RCC 7860 (cell line): ENCODE data around the gene ASB10.

Experiments used
- DNase-seq: peaks from one replicate; pipeline ENCODE4 v3.0.0-alpha.2; 2015; ENCODE audit warnings: low spot score
- FAIRE-seq: peaks from 2 replicates; lab custom pipeline; 2012; peaks lifted over from hg19 to GRCh38; lab: Jason Lieb, UNC

ASB10 gene

DNA sequence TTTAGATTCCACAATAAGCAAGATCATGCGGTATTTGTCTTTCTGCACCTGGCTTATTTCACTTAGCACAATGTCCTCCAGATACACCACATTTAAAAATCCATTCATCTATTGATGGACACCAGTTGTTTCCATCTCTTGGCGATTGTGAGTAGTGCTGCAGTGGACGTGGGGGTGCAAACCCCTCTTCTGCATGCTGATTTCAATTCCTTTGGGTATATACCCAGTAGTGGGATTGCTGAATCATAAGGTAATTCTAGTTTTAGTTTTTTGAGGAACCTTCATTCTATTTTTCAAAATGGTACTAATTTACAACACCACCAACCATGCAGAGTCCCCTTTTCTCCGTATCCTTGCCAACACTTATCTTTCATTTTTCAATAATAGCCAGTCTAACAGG, 2.0 kb upstream of the ASB10 start:
- DNase-seq: no peak
- no peak for FAIRE-seq

DNA sequence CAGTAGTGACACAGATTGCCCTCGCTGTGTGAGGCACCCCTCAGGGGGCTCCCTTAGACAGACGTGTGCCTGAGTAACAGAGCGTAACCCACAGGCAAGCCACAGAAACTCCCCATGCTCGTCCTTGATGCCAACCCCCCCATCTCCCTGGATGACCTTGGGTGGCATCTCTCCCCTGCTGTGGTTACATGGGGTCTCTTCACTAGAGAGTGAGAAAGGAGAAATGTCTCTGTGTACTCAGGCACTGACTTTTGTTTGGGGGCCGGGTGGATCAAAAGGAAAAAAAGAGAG, 1.1 kb upstream of the ASB10 start:
- FAIRE-seq (no peak), DNase-seq (no peak)

DNA sequence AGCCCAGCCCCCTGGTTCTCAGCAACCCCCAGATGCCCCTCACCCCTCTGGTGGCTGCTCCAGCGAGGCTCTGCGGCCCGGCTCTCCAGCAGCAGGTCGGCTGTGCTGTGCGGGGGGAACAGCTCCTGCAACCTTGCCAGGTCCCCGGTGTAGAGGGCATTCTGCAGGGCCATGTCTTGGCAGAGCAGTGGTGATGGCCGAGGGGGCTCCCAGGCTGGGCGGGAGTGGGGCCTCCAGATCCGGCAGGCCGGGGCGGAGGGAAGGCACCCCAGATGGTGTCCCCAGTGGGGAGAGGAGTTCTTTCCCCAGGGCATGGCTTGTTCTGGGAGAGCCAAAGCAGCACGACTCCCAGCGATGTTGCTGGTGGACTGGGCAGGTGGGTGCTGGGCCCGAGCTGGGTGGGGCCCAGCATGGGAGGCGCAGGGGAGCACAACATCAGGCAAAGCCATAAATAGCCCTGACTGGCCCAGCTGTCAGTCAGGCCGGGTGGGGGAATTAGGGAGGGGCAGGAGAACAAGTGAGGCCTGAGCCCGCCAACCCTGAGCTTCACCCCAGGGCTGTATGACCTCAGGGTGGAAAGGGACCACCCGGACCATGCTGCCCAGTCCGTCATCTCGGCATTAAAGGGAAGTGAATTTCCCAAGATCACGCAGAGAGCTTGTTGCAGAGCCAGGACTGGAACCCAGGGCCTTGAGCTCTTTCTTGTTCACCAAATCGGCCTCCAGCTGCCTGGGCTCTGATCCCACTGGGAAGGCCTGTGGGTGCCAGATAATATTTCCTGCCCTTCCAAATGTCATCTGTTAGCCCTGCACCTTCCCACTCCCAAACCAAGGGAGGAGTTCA, 580 bp upstream of the ASB10 start:
- FAIRE-seq (no peak), DNase-seq (no peak)

DNA sequence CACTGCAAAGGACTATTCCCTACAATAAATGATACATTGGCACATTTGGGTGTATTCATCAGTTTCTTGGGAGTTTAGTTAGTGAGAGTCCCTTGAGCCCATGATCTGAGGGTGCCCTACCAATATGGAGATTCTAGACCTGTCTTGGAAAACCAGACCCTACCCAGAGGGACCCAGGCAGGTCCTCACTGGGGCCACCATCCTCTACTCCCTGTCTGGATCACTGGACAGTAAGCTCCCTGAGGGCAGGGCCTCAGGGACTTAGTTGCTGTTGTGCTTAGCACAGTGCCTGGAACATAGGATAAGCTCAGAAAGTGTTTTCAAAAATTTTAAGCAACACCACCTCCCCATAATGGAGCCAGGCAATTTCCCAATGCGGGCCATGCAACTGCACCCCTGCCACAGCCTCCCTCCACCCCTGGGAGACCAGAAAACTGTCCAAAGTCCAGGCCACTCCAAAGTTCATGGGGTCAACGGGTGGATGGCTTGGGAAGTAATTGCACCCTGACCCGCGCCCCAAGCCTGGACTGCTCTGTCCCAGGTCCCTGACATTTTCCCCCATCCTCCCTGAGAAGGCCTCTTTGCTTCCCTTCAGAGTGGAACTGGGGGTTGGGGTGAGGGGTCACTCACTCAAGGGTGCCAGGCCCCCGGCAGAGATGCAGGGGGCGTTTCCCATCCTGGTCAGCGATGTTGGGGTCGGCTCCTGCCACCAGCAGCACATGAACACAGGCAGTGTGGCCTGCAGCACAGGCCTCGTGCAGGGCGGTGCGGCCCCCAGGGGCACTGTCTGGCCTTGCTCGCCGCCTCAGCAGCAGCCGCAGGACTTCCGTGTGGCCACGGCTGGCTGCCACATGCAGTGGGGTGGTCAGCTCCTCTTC, 1.0 kb downstream of the ASB10 start:
- no peak for FAIRE-seq
- no peak for DNase-seq

DNA sequence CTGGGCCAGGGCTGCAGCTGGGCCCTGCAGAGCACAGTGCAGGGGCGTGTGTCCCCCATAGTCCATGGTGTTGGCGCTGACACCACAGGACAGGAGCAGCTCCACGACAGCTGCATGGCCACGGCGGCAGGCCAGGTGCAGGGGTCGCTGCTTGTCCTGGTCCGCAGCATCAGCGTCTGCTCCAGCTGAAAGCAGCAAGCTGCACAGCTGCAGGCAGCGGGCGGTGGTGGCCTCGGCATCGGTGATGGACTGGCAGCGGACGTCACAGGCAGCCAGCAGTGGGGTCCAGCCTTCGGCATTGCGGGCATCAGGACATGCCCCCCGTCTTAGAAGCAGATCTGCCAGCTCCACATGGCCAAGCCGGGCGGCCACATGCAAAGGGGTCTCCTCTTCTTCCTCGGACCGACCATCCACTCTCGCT, 6.0 kb downstream of the ASB10 start:
- no peak for FAIRE-seq

DNA sequence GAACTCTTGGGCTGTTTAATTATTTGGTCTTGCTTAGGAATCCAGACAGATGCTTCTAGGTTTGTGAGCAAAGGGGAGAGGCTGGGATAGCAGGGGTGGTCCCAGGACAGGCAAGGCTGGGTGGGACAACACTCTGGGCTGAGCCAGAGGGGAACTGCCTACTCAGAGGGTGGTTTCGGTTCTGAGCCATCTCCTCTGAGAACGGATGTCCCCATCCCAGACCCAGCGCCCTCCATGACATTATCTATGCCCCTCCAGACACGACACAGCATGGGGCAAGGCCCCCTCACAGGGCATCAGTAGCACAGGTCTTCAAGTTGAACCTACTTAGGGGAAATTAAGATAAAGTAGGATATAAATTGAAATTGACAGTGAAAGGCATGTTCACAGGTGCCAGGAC, 7.1 kb downstream of the ASB10 start:
- FAIRE-seq (no peak), DNase-seq (no peak)

More for the DNA sequence above, 6.0 kb downstream of the ASB10 start:
- no peak for DNase-seq

DNA sequence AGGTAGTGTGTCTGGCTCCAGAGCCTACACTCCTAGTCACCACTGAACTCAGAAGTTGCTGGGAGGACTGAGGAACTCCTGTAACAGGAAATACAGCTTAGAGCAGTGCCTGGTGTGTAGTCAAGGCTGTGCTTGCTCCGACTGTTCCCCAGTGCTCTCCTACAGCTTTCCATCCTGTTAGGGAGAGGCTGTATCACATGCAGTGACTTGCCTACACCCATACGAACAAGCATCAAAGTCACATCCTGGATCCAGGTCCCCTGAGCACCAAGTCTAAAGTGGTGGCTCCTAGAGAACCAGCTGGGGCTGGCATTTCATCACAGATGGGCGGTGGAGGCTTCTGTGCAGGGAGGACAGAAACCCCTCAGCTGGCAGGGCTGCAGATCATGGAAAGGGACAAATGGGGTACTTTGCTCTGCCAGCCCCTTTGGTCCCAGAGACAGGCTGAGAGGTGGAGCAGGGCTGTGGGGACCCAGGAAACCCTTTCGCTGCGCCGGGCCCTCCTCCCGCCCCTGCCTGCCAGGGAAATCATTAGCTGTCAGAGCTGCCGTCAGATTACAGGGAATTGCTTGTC, 7.7 kb downstream of the ASB10 start:
- DNase-seq (no peak), FAIRE-seq (no peak)

DNA sequence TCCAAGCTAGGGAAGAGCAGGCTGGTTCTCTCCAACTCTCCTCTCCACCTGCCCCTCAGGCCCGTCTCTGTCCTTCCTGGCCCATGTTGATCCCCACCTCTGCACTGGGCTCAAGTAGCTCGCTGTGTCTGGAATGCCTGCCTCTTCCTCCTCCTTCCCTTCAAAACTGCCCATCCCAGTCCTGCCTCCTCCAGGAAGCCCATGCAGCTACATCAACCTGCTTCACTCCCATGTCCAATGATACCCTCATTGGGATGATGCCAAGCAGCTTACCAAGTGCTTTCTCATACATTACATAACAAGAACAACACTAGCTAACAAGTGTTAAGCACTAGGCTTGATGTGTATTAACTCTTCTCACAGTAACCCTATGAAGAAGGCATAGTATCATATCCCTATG, 8.2 kb downstream of the ASB10 start:
- FAIRE-seq: no peak
- DNase-seq: no peak

DNA sequence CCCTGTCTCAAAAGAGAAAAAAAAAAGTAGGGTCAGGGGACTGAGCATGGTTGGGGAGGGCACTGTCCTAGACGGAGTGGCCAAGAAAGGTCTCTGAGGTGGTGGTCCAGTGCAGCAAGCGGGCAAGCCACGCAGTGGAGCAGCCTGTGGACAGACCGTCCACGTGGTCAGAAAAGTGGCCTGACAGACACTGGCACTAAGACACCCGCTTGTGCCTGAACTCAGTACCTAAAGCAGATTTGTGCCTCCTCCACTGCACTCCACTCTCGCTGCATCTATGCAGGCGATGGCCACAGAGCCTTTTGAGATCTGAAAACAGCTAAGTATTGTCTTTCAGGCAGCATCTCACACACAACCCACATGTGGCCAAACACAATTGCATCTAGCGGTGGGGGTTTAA, 8.8 kb downstream of the ASB10 start:
- DNase-seq (no peak), FAIRE-seq (no peak)

DNA sequence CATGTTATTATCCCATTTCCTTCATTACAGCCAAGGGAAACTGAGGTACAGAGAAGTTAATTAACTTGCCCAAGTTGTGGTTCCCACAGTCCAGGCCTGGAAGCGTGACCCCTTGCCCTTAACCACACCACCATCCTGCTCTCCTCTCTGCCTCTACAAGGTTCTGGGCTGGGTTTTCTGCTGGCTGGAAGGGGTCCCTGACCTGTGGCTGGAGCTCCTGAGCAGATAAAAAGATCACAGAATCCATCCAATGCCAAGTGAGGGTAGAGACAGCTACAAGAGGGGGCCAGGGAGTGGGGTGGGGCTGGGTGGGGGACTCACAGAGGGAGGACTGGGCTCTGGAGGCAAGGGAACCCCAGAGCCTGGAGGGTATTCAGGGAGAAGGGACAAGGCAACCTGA, 9.7 kb downstream of the ASB10 start:
- no peak for FAIRE-seq

DNA sequence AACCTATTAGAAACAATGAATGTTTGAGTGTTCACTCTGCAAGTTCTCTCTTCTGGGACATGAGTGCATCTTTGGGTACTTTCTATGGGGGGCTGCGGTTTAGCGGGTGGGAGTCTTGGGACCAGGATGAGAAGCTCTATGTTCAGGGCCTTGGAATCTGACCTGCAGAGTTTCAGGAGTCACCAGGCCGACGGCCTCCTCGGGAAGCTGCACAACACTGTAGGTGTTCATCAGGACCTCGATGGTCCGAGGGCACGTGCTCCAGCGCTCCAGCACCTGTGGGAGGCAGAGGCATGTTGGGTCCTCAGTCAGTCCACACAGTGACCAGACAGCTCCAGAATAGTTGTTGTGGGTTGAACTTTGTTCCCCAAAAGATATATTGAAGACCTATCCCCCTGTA, 10.6 kb downstream of the ASB10 start:
- FAIRE-seq (no peak), DNase-seq (no peak)

More for the DNA sequence above, 9.7 kb downstream of the ASB10 start:
- DNase-seq: no peak

DNA sequence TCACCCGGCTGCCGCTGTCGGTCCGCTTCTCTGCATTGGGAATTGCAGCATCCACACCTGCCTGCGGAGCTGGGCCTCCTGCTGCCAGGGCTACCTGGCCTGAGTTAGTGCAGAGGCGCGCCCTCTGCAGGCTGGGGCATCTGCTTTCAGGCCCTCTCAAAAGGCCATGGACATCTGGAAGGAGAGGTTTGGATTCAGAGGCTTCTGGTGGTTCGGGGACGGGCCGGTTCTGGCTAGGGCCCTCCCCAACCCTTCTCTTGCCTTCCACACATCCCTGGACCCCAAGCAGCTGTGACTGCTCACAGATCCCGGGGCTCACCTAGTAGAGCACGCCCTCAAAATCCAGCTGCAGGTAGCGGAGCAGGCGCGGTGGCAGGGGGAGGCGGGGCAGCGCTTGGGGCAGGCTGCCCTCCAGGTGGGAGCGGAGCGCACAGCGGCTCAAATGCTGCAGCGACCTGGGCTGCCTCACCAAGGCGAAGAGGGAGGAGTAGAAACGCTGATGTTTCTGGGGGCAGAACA, 11.2 kb downstream of the ASB10 start:
- DNase-seq (no peak), FAIRE-seq (no peak)

DNA sequence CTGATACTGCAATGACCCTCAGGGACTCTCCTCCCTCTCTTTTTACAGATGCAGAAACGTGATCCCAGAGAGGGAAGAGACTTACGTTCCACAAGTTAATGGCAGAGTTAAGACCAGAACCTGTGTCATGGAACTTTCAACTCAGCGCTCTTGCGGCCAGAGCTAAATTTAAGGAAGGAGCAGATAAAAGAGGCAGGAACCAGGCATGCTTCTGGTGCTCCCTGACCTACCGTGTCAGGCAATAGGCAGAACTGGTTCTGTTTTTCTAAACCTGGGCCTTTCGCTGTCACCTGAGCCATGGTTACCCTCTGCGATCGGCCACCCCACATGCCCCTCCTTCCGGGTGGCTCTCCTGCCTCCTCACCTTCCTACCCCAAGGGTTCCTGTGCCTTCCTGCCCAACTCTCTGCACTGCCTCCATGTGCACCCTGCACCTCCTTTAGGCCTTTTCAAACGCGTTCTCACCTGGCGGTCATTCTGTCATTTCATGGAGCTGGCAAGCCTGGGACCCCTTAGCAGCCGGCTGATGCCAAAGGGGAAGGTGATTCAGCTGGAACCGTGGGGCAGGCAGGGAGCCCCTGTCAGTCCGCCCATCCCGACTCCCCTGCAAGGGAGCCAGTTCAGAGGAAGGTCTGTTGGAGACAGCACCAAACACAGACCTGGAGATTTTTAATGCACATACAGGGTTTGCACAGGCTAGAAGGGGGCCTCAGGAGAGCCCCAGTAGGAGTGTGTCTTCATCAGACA, 11.8 kb downstream of the ASB10 start:
- DNase-seq (no peak), FAIRE-seq (no peak)

DNA sequence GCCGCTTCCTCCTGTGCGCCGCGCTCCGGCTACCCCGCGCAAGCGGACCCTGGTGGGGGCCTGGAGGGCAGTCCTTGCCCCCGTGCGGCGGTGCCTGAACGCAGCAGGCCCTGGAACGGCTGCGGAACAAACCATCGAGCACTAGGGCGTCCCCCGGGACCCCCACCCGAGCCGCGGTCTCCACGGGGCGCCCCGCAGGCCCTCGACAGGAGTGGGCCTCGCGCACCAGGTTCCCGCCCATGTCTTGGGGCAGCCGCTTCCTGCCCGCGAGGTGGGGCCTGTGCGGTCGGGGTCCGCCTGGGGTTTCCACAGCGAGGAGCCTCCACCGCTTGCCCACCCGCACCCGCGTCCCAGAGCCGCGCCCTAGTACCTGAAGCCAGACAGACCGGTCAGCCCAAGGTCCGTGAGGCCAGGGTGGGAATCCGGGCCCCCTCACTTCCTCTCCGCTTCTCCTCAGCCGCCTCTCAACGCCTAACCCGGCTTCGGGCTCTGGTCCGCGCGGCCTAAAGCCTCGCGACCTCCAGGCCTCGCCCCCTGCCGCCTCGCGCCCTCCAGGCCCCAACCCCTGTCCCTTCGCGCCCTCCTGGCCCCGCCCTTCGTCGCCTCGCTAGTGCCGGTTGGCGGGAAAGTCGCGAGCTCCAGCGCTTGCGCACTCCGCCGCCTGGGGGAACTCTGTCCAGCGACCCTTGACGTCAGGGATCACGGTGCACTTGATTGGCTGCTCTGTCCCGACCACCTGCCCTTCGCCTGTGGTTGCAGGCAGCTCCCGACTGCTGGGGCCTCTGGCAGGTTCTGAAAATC, 12.6 kb downstream of the ASB10 start:
- FAIRE-seq (no peak), DNase-seq (no peak)

DNA sequence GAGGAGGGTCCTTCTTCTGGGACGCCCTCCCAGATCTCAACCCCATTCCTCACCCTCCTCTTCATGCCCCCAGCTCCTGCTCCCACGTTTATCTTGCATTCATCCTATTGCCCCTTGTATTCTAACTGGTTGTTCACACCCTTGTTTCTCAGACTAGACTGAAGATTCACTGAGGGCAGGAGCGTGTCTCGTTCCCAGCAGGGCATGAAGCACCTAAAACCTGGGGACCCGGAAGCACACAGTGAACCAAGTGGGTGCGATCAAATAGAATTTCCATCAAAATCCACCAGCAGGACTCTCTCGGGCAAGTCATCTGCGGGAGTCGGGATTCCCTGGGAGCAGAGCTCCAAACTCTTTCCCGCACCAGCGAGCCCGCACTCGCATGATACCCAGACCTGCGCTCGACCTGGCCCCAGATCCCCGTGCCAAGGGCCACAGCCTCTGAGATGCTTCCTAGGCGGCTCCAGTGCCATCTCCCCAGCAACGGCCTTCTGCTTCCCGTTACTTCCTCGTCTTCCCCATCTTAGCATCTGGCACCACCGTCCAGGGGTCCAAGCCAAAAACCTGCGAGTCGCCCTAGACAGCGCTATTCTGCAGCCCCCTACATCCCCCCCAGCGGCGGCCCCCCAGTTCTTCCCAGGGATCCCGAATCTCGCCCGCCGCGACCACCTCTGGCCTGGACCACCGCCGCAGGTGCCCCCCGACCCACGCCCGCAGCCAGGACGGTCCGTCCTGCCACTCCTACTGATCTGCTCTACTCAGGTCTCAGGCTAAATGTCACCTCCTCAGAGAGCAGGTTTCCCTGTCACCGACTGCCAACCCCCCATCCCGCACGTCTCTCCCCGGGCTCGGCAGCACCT, 13.4 kb downstream of the ASB10 start:
- no peak for FAIRE-seq
- no peak for DNase-seq

DNA sequence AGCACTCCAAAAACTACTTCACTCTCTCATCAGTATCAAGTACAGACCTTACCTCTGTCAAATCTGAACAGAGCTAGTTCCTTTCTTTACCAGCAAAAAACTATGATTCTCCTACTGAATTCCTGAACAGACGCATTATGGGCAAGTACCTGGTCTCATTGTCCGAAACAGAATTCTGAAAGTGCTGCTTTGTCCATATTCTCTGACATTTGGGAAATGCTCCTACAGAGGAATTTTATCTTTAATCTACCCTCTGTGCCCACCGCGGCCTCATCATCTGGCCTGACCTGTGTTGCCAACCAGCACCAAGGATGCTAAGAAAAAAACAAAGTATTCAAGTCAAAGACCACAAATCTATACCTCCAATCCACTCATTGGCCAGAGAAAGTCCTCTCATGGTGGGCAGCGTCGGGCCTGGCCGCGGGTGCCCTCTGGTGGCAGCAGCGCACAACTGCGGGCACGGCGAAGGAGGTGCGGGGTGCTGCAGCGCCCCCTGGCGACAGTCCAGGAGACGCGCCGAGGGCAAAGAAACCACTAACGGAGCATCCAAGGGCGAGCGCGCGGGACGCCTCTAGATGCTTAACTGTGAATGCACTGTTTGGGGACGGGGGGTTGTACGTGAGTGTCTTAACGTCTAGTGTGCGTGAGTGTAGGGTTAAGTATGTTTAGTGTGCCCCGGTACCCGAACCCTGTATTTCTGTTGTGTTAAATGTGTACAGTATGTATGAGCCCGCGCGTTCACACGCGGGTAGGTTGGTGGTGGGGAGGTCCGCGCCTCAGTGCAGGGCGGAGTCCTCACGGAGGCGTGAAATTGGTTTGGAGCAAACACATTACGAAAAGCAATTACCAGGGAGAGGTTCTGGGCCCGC, 14.5 kb downstream of the ASB10 start:
- FAIRE-seq (peak; percentile 62), DNase-seq (peak; percentile 60)

DNA sequence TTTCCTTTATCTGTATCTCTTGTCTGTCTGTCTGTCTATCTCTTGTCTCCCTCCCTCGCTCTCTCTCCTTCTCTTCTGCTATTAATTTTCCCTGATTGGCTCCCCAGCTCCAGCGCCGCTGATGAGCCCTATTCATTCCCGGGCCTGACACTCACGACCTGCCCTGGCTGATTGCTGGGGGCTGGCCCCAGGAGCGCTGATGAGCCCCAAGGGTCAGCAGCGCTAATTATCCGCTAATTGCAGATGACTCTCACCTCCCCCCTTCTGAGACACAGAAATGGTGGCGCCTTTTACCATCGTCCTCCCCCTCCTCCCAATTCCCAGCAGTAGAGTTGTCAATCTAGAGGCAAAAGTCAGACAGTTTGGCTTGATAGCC, 18.3 kb downstream of the ASB10 start:
- FAIRE-seq (no peak), DNase-seq (no peak)
